GM18861 (cell line): ENCODE data around the gene ZRANB1.

ENCODE experiments used
- ATAC-seq: cut with Tn5 transposase; IDR thresholded peaks from one replicate; pipeline ENCODE4 v1.9.1; 2021; ENCODE audit not compliant: unreplicated experiment

Gene ZRANB1

GRCh38 chr10:125017547-125018298 lies 75.8 kb downstream of the ZRANB1 start:
- no peak for ATAC-seq

GRCh38 chr10:125018576-125019143 lies 76.7 kb downstream of the ZRANB1 start:
- ATAC-seq, result no peak

GRCh38 chr10:125020386-125020785 lies 78.5 kb downstream of the ZRANB1 start:
- ATAC-seq, result no peak

DNA sequence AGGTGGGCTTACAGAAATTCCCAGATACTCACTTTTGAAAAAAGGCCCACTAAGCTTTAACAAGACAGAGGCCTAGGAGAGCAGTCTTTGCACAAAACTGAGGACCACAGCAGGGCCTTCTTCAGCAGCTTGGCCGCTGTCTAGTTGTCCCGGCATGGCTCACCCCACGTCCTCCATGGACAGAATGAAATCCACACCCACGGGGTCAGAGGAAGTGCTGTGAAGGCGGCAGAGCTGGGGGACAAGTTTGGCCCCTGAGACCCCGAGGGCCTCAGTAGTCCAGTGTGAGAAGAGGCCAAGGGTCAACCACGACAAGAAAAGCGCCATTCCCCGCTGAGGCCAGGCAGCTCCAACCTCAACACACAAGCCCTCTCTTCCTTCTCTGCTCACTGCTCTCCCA lies 78.9 kb downstream of the ZRANB1 start:
- no peak for ATAC-seq

- no peak for ATAC-seq
These were observed 79.9 kb downstream of the ZRANB1 start for GRCh38 chr10:125021686-125022344.

DNA sequence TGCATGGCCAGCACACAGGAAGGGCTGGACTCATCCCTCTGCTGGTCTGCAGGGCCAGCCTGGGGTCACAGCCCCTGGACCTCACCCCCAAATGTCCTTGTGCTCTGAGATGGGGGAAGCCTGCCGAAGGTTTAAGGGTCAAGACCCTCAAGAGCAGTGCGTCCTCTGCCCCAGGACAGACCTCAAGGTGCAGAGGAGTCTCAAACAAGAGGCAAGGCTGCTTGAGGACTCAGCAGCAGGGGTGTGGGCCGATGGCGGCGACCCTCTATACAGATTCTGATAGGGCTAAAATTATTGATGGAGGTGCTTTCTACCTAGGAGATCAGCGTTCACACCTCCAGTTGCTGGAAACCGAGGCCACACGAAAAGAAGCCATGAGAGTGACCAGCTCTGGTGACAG lies 80.7 kb downstream of the ZRANB1 start:
- no peak for ATAC-seq

DNA sequence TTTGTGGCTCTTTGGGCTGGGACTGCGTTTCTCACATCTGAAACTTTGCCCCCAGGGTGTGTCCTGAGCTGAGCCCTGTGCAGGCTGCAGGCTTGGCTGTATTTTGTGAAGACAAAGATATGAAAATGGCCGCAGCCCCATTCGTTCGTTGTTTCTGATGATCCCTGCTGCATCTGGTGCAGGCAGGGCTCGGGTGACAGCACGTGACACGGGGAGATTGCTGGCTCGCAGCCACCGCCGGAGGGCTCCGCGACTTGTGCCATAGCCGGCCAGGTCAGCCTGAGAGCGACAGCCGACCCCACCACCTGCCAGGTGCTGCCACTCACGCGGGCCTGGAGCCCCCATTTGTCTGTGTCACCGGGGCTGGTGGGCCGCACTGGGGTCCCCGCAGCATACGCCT lies 81.3 kb downstream of the ZRANB1 start:
- ATAC-seq, result no peak

GRCh38 chr10:125023862-125024496 lies 82.1 kb downstream of the ZRANB1 start:
- no peak for ATAC-seq

DNA sequence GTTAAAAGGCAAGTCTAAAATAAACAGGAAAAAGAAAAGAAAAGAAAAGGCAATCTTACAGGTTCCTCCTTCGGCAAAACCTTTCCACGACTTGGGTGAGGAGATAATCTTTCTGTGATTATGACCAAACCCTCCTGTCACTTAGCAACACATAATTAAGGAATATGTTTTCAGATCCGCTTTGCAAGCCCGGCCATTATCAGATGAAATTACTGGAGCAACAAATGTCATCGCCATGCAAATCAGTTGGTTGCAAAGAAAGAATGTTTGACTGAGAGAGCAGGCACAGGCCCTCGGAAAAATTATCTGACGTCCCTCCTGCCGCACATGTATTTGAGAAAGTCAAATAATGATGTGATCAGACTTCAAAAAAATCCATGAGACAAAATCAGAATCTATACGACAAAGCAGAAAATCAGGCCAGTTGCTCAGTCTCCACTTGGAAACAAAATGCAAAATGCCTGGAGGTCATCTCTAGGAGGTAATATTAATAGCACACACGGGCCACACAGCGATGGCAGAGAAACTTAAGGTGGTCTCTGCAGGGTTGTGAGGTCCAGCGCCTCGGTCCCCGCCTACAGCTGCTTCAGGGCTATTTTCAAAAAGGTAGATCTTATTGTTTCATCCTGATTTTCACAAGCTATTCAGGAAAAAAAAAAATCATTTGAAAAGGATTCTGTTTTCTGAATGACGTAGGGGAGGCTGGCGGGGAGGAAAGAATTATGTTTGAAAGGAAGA lies 82.7 kb downstream of the ZRANB1 start:
- ATAC-seq, result no peak

GRCh38 chr10:125025341-125025740 lies 83.4 kb downstream of the ZRANB1 start:
- no peak for ATAC-seq

- ATAC-seq, result no peak
These were observed 84.4 kb downstream of the ZRANB1 start for GRCh38 chr10:125026036-125026931.

- ATAC-seq, result no peak
These were observed 85.2 kb downstream of the ZRANB1 start for GRCh38 chr10:125026974-125027735.

DNA sequence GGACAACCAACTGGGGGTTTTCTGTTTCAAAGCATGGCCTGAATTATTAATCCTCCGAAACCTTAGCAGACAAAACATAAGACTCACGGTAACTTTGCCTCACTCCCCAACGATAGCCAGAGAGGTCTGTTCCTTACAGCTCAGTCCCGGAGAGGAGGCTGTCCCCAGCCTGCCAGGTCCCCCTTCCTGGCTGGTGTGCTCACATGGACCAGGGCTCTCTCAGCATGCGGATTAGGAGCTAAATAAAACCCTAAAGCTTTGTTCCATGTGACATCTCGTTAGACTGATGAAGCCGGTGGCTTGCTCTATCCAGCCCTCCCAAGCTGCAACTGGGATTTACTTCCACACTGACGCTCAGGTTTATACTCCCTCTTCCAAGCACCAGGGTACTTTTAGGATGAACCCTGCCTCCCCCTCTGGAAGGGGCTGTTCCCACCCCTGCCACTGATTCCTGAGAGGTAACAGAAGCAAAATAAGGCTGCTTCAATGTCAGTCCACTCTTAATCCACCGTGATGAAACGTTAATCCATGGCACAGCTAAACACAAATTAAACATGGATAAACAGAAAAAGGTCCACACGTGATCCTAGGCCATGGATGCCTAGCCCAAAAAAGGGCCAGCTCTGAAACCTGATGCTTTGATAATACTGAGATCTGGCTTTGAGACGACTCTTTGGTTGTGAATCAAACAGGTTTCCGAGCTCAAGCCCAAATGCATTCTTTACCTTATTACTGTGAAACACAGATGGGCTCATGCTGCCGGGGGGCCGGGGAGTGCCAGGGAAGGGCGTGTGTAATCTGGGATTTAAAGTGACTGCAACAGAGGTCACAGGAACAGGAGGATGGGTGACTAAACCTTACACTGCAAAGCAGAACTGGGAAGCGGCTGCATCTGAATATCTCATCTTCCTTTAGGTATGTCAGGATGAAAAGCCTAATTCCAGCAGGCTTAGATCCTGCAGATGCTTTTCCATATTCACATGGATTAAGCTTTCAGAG lies 86.2 kb downstream of the ZRANB1 start:
- no peak for ATAC-seq

- no peak for ATAC-seq
These were observed 87.8 kb downstream of the ZRANB1 start for GRCh38 chr10:125029584-125030242.

DNA sequence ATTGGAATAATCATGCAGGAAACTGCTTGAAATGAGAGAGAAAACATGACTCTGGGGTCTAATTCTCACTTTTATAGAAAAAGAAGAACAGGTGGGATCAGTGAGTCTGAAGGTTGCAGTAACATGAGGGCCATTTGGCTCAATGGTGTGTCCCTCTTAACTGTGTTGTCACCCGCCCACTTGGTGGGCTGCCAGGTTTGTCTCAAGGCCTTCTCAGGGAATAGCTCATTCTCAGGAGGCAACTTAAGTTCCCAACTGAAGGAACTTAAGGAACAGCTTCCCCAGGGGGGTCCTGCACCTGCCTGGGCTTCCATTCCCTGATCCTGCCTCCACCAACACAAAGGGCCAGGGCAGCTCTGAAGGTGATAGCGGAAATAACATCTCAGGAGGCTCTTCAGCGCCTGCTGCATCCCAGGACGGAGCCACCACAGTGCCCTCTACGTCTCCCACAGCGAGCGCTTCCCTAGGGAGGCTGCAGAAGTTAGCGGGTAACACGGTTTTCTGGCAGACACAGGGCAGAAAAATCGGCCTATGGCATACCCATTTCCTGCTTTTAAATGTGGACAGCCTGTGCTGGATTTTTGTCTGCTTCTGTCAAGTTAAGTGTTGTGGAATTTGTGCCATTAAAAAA lies 88.8 kb downstream of the ZRANB1 start:
- ATAC-seq, result no peak

DNA sequence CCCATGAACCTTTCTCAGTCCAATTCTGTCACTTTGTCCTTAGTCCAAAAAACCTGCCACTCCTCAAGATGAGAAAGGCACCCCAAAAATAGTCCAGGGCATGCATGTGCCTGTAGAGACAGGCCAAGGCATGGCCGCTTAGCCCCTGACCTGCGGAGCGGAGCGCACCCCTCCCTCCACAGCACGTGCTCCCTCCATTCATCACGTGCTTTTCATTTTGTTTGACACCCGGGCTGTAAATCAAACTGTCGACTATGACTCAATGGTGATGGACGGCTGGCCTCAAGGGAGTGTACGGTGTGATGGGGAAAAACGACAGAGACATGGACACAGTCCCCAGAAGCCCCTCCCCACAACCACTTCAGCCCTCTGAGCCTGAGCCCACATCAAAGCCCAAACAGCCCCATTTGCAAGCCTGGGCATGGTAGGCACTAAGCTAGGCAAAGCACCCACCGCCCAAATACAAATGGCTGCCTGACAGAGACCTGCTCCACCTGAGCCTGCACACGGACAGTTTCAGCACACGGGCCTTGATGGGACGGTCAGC lies 90.6 kb downstream of the ZRANB1 start:
- no peak for ATAC-seq
